SK-N-SH treated with all-trans-retinoic acid at 6 μM for 48 hours (cell line): Measurements from ENCODE around the gene ZNF398.

ENCODE experiments used
- ARNTL ChIP-seq: fragments of 450-650 bp; formaldehyde crosslinking; IDR thresholded peaks from 2 replicates; pipeline ENCODE4 v1.5.0; 2020; ENCODE audit warnings: low read depth, mild to moderate bottlenecking, moderate library complexity, borderline replicate concordance
- BACH2 ChIP-seq: fragments of 250-450 bp; sonication (Bioruptor Pico); IDR thresholded peaks from 2 replicates; pipeline ENCODE4 v1.9.0; 2021; ENCODE audit warnings: mild to moderate bottlenecking, borderline replicate concordance
- CSDC2 ChIP-seq: fragments of 250-450 bp; sonication (Bioruptor Pico); IDR thresholded peaks from 2 replicates; pipeline ENCODE4 v1.5.0; 2020; ENCODE audit warnings: mild to moderate bottlenecking, moderate library complexity
- ESRRG ChIP-seq: fragments of 250-450 bp; sonication (Bioruptor Pico); IDR thresholded peaks from 2 replicates; pipeline ENCODE4 v1.6.1; 2021; ENCODE audit warnings: mild to moderate bottlenecking
- RARB ChIP-seq: fragments of 250-450 bp; sonication (Bioruptor Pico); IDR thresholded peaks from 2 replicates; pipeline ENCODE4 v1.8.0; 2021; ENCODE audit warnings: mild to moderate bottlenecking, moderate library complexity
- TCF4 ChIP-seq: fragments of 250-450 bp; sonication (Bioruptor Pico); IDR thresholded peaks from 2 replicates; pipeline ENCODE4 v1.8.0; 2021; ENCODE audit warnings: mild to moderate bottlenecking, moderate library complexity, borderline replicate concordance
- ZFP3 ChIP-seq: fragments of 250-450 bp; sonication (Bioruptor Pico); IDR thresholded peaks from 2 replicates; pipeline ENCODE4 v1.5.0; 2020; ENCODE audit warnings: mild to moderate bottlenecking, moderate library complexity
- ZFP30 ChIP-seq: fragments of 450-650 bp; formaldehyde crosslinking; IDR thresholded peaks from 2 replicates; pipeline ENCODE4 v1.5.0; 2022; ENCODE audit warnings: mild to moderate bottlenecking, moderate library complexity
- ZNF70 ChIP-seq: fragments of 450-650 bp; formaldehyde crosslinking; IDR thresholded peaks from 2 replicates; pipeline ENCODE4 v1.5.0; 2020; ENCODE audit warnings: mild to moderate bottlenecking, moderate library complexity
- ZNF8 ChIP-seq: fragments of 450-650 bp; formaldehyde crosslinking; IDR thresholded peaks from 2 replicates; pipeline ENCODE4 v1.5.0; 2020; ENCODE audit warnings: mild to moderate bottlenecking, moderate library complexity
- TF ChIP-seq, protein P1 (sequence below): fragments of 250-450 bp; sonication (Bioruptor Pico); IDR thresholded peaks from 2 replicates; pipeline ENCODE4 v1.5.0; 2020; ENCODE audit warnings: mild to moderate bottlenecking, moderate library complexity
- TF ChIP-seq, protein P2 (sequence below): fragments of 250-450 bp; sonication (Bioruptor Pico); IDR thresholded peaks from 2 replicates; pipeline ENCODE4 v1.8.0; 2020; ENCODE audit warnings: mild to moderate bottlenecking, moderate library complexity, borderline replicate concordance
- TF ChIP-seq, protein P3 (sequence below): fragments of 250-450 bp; sonication (Bioruptor Pico); IDR thresholded peaks from 2 replicates; pipeline ENCODE4 v1.5.1; 2021; ENCODE audit warnings: mild to moderate bottlenecking, moderate library complexity

DNA sequence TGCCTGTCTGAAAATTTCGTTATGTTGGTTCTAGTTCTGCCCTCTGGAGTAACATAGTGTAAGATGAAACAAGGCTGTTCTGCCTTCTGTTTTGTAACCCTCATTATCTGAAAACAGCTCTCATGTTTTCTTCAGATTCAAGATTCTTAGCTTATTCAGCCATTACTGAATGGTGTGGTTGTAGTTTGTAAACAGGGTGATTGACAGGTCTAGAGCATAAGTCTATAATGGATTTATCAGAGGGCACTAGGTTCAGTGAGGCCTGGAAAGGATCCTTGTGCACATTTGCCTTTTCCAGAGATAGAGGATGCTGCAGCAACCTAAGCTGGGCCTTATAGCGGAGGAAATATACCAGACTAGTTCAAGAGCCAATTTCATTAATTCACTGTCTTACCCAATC is 6.1 kb downstream of the ZNF398 start:
- TF ChIP-seq ZNF8: no peak
- TF ChIP-seq ARNTL (CRISPR knock-in tag): no peak
- TF ChIP-seq, protein P1, sequence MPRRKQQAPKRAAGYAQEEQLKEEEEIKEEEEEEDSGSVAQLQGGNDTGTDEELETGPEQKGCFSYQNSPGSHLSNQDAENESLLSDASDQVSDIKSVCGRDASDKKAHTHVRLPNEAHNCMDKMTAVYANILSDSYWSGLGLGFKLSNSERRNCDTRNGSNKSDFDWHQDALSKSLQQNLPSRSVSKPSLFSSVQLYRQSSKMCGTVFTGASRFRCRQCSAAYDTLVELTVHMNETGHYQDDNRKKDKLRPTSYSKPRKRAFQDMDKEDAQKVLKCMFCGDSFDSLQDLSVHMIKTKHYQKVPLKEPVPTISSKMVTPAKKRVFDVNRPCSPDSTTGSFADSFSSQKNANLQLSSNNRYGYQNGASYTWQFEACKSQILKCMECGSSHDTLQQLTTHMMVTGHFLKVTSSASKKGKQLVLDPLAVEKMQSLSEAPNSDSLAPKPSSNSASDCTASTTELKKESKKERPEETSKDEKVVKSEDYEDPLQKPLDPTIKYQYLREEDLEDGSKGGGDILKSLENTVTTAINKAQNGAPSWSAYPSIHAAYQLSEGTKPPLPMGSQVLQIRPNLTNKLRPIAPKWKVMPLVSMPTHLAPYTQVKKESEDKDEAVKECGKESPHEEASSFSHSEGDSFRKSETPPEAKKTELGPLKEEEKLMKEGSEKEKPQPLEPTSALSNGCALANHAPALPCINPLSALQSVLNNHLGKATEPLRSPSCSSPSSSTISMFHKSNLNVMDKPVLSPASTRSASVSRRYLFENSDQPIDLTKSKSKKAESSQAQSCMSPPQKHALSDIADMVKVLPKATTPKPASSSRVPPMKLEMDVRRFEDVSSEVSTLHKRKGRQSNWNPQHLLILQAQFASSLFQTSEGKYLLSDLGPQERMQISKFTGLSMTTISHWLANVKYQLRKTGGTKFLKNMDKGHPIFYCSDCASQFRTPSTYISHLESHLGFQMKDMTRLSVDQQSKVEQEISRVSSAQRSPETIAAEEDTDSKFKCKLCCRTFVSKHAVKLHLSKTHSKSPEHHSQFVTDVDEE (CRISPR knock-in tag): no peak
- TF ChIP-seq ZNF70 (CRISPR knock-in tag): no peak
- TF ChIP-seq RARB (CRISPR knock-in tag): no peak
- no peak for TF ChIP-seq CSDC2 (CRISPR knock-in tag)
- no peak for TF ChIP-seq TCF4 (CRISPR knock-in tag)
- TF ChIP-seq, protein P2, sequence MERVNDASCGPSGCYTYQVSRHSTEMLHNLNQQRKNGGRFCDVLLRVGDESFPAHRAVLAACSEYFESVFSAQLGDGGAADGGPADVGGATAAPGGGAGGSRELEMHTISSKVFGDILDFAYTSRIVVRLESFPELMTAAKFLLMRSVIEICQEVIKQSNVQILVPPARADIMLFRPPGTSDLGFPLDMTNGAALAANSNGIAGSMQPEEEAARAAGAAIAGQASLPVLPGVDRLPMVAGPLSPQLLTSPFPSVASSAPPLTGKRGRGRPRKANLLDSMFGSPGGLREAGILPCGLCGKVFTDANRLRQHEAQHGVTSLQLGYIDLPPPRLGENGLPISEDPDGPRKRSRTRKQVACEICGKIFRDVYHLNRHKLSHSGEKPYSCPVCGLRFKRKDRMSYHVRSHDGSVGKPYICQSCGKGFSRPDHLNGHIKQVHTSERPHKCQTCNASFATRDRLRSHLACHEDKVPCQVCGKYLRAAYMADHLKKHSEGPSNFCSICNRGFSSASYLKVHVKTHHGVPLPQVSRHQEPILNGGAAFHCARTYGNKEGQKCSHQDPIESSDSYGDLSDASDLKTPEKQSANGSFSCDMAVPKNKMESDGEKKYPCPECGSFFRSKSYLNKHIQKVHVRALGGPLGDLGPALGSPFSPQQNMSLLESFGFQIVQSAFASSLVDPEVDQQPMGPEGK (CRISPR knock-in tag): no peak
- TF ChIP-seq ESRRG (CRISPR knock-in tag): no peak
- TF ChIP-seq ZFP30 (CRISPR knock-in tag): no peak
- TF ChIP-seq ZFP3 (CRISPR knock-in tag): no peak
- TF ChIP-seq, protein P3, sequence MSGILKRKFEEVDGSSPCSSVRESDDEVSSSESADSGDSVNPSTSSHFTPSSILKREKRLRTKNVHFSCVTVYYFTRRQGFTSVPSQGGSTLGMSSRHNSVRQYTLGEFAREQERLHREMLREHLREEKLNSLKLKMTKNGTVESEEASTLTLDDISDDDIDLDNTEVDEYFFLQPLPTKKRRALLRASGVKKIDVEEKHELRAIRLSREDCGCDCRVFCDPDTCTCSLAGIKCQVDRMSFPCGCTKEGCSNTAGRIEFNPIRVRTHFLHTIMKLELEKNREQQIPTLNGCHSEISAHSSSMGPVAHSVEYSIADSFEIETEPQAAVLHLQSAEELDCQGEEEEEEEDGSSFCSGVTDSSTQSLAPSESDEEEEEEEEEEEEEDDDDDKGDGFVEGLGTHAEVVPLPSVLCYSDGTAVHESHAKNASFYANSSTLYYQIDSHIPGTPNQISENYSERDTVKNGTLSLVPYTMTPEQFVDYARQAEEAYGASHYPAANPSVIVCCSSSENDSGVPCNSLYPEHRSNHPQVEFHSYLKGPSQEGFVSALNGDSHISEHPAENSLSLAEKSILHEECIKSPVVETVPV (CRISPR knock-in tag): no peak
- TF ChIP-seq BACH2 (CRISPR knock-in tag): no peak
